Measurements from ENCODE around the gene GDE1.

DNA sequence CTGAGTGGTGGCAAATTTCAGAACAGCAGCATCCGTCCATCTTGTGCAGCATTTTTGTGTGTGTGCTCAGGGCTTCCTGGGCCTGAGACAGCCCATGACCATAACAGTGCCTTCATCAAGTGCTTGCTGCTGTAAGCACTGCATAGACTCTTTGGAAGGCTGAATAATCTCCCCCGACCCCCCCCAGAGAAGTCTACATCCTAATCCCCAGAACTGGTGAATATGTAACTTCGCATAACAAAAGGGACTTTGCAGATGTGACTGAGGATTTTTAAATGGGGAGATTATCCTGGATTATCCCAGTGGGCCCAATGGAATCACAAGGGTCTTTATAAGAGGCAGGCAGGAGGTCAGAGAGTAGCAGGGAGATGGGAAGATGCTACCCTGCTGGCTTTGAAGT, 53.6 kb downstream of the GDE1 start:
- TF ChIP-seq, protein P1, sequence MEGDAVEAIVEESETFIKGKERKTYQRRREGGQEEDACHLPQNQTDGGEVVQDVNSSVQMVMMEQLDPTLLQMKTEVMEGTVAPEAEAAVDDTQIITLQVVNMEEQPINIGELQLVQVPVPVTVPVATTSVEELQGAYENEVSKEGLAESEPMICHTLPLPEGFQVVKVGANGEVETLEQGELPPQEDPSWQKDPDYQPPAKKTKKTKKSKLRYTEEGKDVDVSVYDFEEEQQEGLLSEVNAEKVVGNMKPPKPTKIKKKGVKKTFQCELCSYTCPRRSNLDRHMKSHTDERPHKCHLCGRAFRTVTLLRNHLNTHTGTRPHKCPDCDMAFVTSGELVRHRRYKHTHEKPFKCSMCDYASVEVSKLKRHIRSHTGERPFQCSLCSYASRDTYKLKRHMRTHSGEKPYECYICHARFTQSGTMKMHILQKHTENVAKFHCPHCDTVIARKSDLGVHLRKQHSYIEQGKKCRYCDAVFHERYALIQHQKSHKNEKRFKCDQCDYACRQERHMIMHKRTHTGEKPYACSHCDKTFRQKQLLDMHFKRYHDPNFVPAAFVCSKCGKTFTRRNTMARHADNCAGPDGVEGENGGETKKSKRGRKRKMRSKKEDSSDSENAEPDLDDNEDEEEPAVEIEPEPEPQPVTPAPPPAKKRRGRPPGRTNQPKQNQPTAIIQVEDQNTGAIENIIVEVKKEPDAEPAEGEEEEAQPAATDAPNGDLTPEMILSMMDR (IDR thresholded peaks at IDR 0.05), result no peak
- no peak for TF ChIP-seq POLR2A (IDR thresholded peaks at IDR 0.05)
- TF ChIP-seq POLR2AphosphoS5 (IDR thresholded peaks at IDR 0.05), result no peak

Measured in prostate gland (tissue), 2 donors.